Measurements from ENCODE around the gene DTX1. TPM values are rescaled to one million over a fixed set of nuclear protein-coding genes. Genes with fewer than 3 reads are reported as not detected.

Gene DTX1
- total and polyA plus RNA-seq, 2 of the 8 experiments (the other 6 are each of a cell fraction or from before 2014, with no cell fraction given), result 4.7 to 6.9 TPM

- TF ChIP-seq KDM5A (IDR thresholded peaks at IDR 0.05; ENCODE audit: low read length), result no peak
- no peak for TF ChIP-seq NRF1 (IDR thresholded peaks at IDR 0.05; ENCODE audit: low read depth, low read length)
- no peak for TF ChIP-seq HDAC2 (IDR thresholded peaks at IDR 0.05; ENCODE audit: borderline replicate concordance in 1 of 2, low read depth in 2 of 2, low read length in 2 of 2)
- TF ChIP-seq SIX5 (IDR thresholded peaks at IDR 0.05; ENCODE audit: low read depth, low read length), result no peak
- no peak for TF ChIP-seq RAD21 (IDR thresholded peaks at IDR 0.05 in 1 of 2, conservative IDR thresholded peaks at IDR 0.05 in 1 of 2; ENCODE audit: low read depth in 2 of 2, low read length in 2 of 2)
- TF ChIP-seq CBX8 (IDR thresholded peaks at IDR 0.05; ENCODE audit: borderline replicate concordance, low read depth, low read length), result no peak
- no peak for TF ChIP-seq CEBPB (IDR thresholded peaks at IDR 0.05; ENCODE audit: low read depth, low read length)
- TF ChIP-seq, protein P1, sequence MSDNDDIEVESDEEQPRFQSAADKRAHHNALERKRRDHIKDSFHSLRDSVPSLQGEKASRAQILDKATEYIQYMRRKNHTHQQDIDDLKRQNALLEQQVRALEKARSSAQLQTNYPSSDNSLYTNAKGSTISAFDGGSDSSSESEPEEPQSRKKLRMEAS (IDR thresholded peaks at IDR 0.05), result no peak
- no peak for TF ChIP-seq HDAC6 (IDR thresholded peaks at IDR 0.05; ENCODE audit: low read depth, low read length)
Measured at GRCh38 chr12:113054948-113055486, 1.5 kb upstream of the DTX1 start (continued).
